Measurements from ENCODE around the gene CDH4.

Gene CDH4

GRCh38 chr20:61634376-61635145, 382.5 kb downstream of the CDH4 start:
- H3K4me3 ChIP-seq (ENCODE audit: low read depth, low read length): no peak overlapping the region
- H3K27me3 ChIP-seq (ENCODE audit: control insufficient read depth, insufficient read depth, low read length): no peaks in the 10 kb centered on the region
- H3K9me3 ChIP-seq (ENCODE audit: control insufficient read depth, insufficient read depth, low read length): no peaks in the 10 kb centered on the region
- H3K9ac ChIP-seq (ENCODE audit: low read depth, low read length): no peak overlapping the region
- peaks cover 18% of the 10 kb centered on the region for H3K4me1 ChIP-seq (ENCODE audit: control insufficient read depth, insufficient read depth, low read length)
- no peak overlapping the region for H3K27ac ChIP-seq (ENCODE audit: low read depth, low read length)
- no peaks in the 10 kb centered on the region for H3K36me3 ChIP-seq (ENCODE audit: control insufficient read depth, insufficient read depth, low read length)

GRCh38 chr20:61635721-61636455, 383.8 kb downstream of the CDH4 start:
- Histone ChIP-seq H3K9ac (ENCODE audit: low read depth, low read length) (no peak overlapping the region), H3K4me1 (ENCODE audit: control insufficient read depth, insufficient read depth, low read length) (peaks cover 18% of the 10 kb centered on the region), H3K9me3 (ENCODE audit: control insufficient read depth, insufficient read depth, low read length) (no peaks in the 10 kb centered on the region), H3K27me3 (ENCODE audit: control insufficient read depth, insufficient read depth, low read length) (no peaks in the 10 kb centered on the region), H3K36me3 (ENCODE audit: control insufficient read depth, insufficient read depth, low read length) (no peaks in the 10 kb centered on the region), H3K27ac (ENCODE audit: low read depth, low read length) (no peak overlapping the region), H3K4me3 (ENCODE audit: low read depth, low read length) (no peak overlapping the region)

DNA sequence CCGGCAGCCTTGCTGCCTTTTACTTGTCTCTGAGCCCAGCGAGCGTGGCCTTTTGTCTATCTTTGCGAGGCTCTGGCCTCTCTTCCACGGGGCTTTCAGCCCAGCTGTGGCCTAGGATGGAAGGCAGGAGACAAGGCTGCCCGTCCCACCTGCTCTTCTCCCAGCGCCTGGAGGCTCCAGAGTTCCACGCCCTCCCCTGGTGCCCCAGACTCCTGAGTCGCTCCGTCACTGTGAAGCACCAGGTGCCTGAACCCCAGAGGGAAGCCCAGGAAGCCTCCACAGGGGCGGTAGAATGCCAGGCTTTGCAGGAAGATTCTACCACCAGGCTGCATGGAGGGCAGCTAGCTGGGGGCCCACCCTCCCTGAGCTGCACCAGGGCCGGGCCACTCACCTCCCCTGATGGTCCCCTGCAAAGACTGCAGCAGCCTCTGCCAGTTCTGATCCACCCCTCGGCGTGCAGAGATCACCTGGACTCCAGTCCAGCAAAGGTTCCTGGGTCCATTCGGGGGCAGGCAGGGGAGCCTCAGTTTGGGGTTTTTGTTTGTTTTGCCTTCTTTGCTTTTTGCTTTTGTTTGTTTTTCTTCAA, 384.6 kb downstream of the CDH4 start:
- H3K27ac ChIP-seq (ENCODE audit: low read depth, low read length): peak overlapping the region; percentile 29
- H3K4me3 ChIP-seq (ENCODE audit: low read depth, low read length): no peak overlapping the region
- H3K9me3 ChIP-seq (ENCODE audit: control insufficient read depth, insufficient read depth, low read length): no peaks in the 10 kb centered on the region
- no peaks in the 10 kb centered on the region for H3K36me3 ChIP-seq (ENCODE audit: control insufficient read depth, insufficient read depth, low read length)
- H3K4me1 ChIP-seq (ENCODE audit: control insufficient read depth, insufficient read depth, low read length): peaks cover 18% of the 10 kb centered on the region
- no peak overlapping the region for H3K9ac ChIP-seq (ENCODE audit: low read depth, low read length)
- no peaks in the 10 kb centered on the region for H3K27me3 ChIP-seq (ENCODE audit: control insufficient read depth, insufficient read depth, low read length)

GRCh38 chr20:61638802-61639585, 386.9 kb downstream of the CDH4 start:
- H3K27ac ChIP-seq (ENCODE audit: low read depth, low read length): no peak overlapping the region
- no peak overlapping the region for H3K4me3 ChIP-seq (ENCODE audit: low read depth, low read length)
- H3K36me3 ChIP-seq (ENCODE audit: control insufficient read depth, insufficient read depth, low read length): no peaks in the 10 kb centered on the region
- no peak overlapping the region for H3K9ac ChIP-seq (ENCODE audit: low read depth, low read length)
- no peaks in the 10 kb centered on the region; the same call in 1 of the 2 replicates for H3K9me3 ChIP-seq (ENCODE audit: control insufficient read depth, insufficient read depth, low read length)
- H3K4me1 ChIP-seq (ENCODE audit: control insufficient read depth, insufficient read depth, low read length): peaks cover 18% of the 10 kb centered on the region
- no peaks in the 10 kb centered on the region for H3K27me3 ChIP-seq (ENCODE audit: control insufficient read depth, insufficient read depth, low read length)

DNA sequence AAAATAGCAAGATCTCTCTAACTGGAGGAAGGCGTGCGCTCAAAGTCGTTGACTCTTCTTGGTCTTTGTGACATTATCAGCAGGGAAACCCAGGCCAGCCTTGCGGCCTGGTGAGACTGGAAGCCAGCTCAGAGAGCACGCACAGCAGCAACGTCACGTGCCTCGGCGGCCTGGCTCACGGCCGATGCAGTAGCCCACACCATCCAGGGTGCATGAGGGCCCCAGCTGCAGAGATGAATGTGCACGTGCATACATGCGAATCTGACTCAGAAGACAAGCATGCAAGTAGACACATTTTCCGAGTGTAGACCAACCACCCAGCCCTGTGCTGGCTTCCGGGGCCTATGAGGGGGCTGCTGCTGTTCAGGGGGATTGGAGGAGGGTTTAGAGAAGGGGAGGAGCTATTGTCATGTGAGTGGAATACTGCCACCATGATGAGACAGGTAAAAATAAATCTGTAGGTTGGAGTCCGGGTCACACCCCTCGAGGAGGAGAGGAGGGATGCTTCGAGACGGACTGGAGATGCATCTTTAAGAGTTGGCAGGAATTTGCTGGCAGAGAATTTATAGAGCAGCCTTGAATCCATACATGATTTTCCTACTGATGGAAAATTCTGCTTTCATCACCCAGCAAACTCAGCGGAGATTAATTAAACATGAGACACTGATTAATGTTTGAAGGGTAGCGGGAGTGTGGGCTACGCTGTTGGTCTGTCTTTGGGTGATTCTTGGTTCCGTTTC, 388.2 kb downstream of the CDH4 start:
- peaks cover 18% of the 10 kb centered on the region for H3K4me1 ChIP-seq (ENCODE audit: control insufficient read depth, insufficient read depth, low read length)
- H3K9ac ChIP-seq (ENCODE audit: low read depth, low read length): no peak overlapping the region
- H3K27ac ChIP-seq (ENCODE audit: low read depth, low read length): no peak overlapping the region
- H3K27me3 ChIP-seq (ENCODE audit: control insufficient read depth, insufficient read depth, low read length): no peaks in the 10 kb centered on the region
- H3K9me3 ChIP-seq (ENCODE audit: control insufficient read depth, insufficient read depth, low read length): no peaks in the 10 kb centered on the region; the same call in 1 of the 2 replicates
- no peaks in the 10 kb centered on the region for H3K36me3 ChIP-seq (ENCODE audit: control insufficient read depth, insufficient read depth, low read length)
- H3K4me3 ChIP-seq (ENCODE audit: low read depth, low read length): no peak overlapping the region

DNA sequence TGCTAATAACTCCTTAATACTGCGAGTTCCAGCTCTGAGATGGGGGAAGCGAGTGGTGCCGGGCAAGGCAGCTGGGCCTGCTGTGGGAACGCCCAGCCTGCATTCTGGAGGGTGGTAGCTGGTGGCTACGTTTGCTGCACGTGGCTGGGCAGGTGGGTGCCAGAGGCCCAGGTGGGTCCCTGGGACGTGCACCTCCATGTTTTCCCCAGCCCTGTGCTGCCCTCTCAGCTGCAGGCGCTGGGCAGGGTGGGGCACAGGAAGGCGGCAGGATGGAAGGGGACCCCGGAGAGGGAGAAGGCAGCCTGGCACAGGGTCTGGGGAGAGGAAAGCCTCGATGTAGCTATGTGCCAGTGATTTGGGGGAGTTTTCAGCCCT, 388.8 kb downstream of the CDH4 start:
- Histone ChIP-seq H3K4me3 (ENCODE audit: low read depth, low read length) (no peak overlapping the region), H3K27ac (ENCODE audit: low read depth, low read length) (no peak overlapping the region), H3K36me3 (ENCODE audit: control insufficient read depth, insufficient read depth, low read length) (no peaks in the 10 kb centered on the region)

GRCh38 chr20:61643656-61644377, 391.8 kb downstream of the CDH4 start:
- no peak overlapping the region for H3K27ac ChIP-seq (ENCODE audit: low read depth, low read length)
- no peak overlapping the region for H3K9ac ChIP-seq (ENCODE audit: low read depth, low read length)
- H3K4me3 ChIP-seq (ENCODE audit: low read depth, low read length): no peak overlapping the region
- H3K36me3 ChIP-seq (ENCODE audit: control insufficient read depth, insufficient read depth, low read length): no peaks in the 10 kb centered on the region
- H3K27me3 ChIP-seq (ENCODE audit: control insufficient read depth, insufficient read depth, low read length): peaks cover 4% of the 10 kb centered on the region; the same call in 1 of the 2 replicates
- no peaks in the 10 kb centered on the region for H3K4me1 ChIP-seq (ENCODE audit: control insufficient read depth, insufficient read depth, low read length)
- no peaks in the 10 kb centered on the region; the same call in 1 of the 2 replicates for H3K9me3 ChIP-seq (ENCODE audit: control insufficient read depth, insufficient read depth, low read length)

More for the DNA sequence above, 388.8 kb downstream of the CDH4 start:
- H3K9ac ChIP-seq (ENCODE audit: low read depth, low read length): no peak overlapping the region
- no peaks in the 10 kb centered on the region; the same call in 1 of the 2 replicates for H3K9me3 ChIP-seq (ENCODE audit: control insufficient read depth, insufficient read depth, low read length)
- H3K4me1 ChIP-seq (ENCODE audit: control insufficient read depth, insufficient read depth, low read length): peaks cover 14% of the 10 kb centered on the region
- H3K27me3 ChIP-seq (ENCODE audit: control insufficient read depth, insufficient read depth, low read length): no peaks in the 10 kb centered on the region

DNA sequence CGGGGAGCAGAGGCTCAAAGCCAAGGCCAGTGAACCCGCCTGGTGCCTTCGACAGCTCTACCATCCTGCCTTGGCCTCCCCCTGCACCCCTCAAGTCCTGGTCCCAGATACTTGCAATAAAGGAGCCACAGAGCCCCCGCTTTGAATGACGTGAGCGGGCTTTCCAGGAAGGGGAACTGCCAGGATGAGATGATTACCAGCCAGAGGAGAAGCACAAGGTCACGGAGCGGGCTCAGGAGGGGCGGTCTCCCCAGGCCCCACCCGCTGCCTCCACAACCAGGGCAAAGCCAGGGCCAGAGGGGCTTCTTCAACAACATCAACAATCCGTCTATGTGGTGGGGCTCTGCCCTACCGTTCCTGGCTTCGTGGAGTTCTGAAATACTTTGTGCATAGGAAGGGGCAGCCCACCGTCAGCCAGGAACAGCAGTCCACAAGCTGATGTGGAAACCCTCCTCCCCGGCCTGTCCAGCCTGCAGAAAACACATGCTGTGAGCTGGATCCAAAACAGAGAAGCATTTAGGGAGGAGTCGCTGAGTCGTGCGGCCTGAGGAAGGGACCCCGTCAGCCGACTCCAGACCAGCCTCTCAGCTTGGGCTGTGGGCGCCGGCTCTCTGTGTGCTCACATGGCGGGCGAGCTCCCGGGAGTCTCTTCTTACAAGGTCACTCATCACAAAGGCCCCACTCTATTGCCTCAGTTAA, 392.5 kb downstream of the CDH4 start:
- H3K27me3 ChIP-seq (ENCODE audit: control insufficient read depth, insufficient read depth, low read length): peaks cover 4% of the 10 kb centered on the region; the same call in 1 of the 2 replicates
- H3K27ac ChIP-seq (ENCODE audit: low read depth, low read length): no peak overlapping the region
- no peaks in the 10 kb centered on the region for H3K4me1 ChIP-seq (ENCODE audit: control insufficient read depth, insufficient read depth, low read length)
- H3K9ac ChIP-seq (ENCODE audit: low read depth, low read length): no peak overlapping the region
- no peak overlapping the region for H3K4me3 ChIP-seq (ENCODE audit: low read depth, low read length)
- no peaks in the 10 kb centered on the region for H3K36me3 ChIP-seq (ENCODE audit: control insufficient read depth, insufficient read depth, low read length)
- H3K9me3 ChIP-seq (ENCODE audit: control insufficient read depth, insufficient read depth, low read length): no peaks in the 10 kb centered on the region; the same call in 1 of the 2 replicates

DNA sequence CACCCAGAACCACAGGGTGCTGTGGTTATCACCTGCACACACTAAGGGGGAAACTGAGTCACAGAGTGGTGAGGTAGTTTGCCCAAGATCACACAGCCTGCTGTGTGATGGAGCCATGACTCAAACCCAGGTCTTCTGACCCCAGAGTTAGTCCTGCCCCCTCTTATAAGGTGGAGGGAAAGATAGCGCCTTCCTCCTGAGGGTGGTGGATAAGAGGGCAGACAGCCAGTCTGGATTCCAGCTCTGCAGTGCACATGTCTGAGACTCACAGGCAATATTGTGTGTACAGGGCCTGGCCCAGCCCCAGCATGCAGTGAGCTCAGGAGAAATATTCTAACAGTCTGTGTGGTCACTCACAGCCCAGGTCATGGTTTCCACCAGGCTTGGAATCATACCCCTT, 393.7 kb downstream of the CDH4 start:
- Histone ChIP-seq H3K36me3 (ENCODE audit: control insufficient read depth, insufficient read depth, low read length) (no peaks in the 10 kb centered on the region), H3K4me1 (ENCODE audit: control insufficient read depth, insufficient read depth, low read length) (no peaks in the 10 kb centered on the region), H3K4me3 (ENCODE audit: low read depth, low read length) (no peak overlapping the region), H3K27me3 (ENCODE audit: control insufficient read depth, insufficient read depth, low read length) (peaks cover 4% of the 10 kb centered on the region; the same call in 1 of the 2 replicates), H3K27ac (ENCODE audit: low read depth, low read length) (no peak overlapping the region), H3K9ac (ENCODE audit: low read depth, low read length) (no peak overlapping the region), H3K9me3 (ENCODE audit: control insufficient read depth, insufficient read depth, low read length) (no peaks in the 10 kb centered on the region; the same call in 1 of the 2 replicates)
